Measurements from ENCODE around the gene BICRA. TPM values are rescaled to one million over a fixed set of nuclear protein-coding genes. Genes with fewer than 3 reads are reported as not detected.

BICRA gene
- total and polyA plus RNA-seq, 2 donors (not counting 1 experiment from before 2014, with no cell fraction given) = 14.1 to 34.7 TPM

- no peaks in the 10 kb centered on the region for H3K9me3 Mint-ChIP-seq (ENCODE audit: insufficient read depth)
- ChIA-PET POLR2A (no interaction called here), CTCF (interaction anchor here (1.4 to 9.3 kb wide), 4 partner anchors 21 to 285 kb away, joined by 3 to 175 read pairs (median 6); no protein-coding TSS in a partner anchor)
- no peaks in the 10 kb centered on the region for H3K36me3 ChIP-seq (replicated peaks in 1 of 2; ENCODE audit: control extremely low read depth in 1 of 2, control insufficient read depth in 1 of 2, extremely low read depth in 1 of 2, insufficient read depth in 2 of 2, low read length in 1 of 2)
- no peak overlapping the region for H3K27ac ChIP-seq (ENCODE audit: low read length in 2 of 2)
- TF ChIP-seq EZH2 (IDR thresholded peaks at IDR 0.05; ENCODE audit: borderline replicate concordance, insufficient read depth, low read depth, low read length, poor library complexity, severe bottlenecking) (no peak), CTCF (IDR thresholded peaks at IDR 0.05) (no peak)
- H3K4me1 Mint-ChIP-seq = no peaks in the 10 kb centered on the region
- H3K9ac ChIP-seq (ENCODE audit: low read length) = no peak overlapping the region
- no peak overlapping the region for H3K4me2 ChIP-seq (replicated peaks; ENCODE audit: low read depth, low read length, poor library complexity, severe bottlenecking)
- no peak overlapping the region for H2AFZ ChIP-seq (ENCODE audit: insufficient read depth, low read depth, low read length, poor library complexity, severe bottlenecking)
- H3K27me3 Mint-ChIP-seq = peaks cover 44% of the 10 kb centered on the region
- peaks cover 0 to 34% (median 5%) of the 10 kb centered on the region in 3 donors for H3K9me3 ChIP-seq (ENCODE audit: control extremely low read depth in 1 of 3, control insufficient read depth in 2 of 3, insufficient read depth in 1 of 3, low read length in 2 of 3)
- no peaks in the 10 kb centered on the region for H4K20me1 ChIP-seq (ENCODE audit: control insufficient read depth, insufficient read depth, low read length, poor library complexity, severe bottlenecking)
- DNase-seq (no peak), ATAC-seq (ENCODE audit: low read depth) (no peak)
- H3K79me2 ChIP-seq (ENCODE audit: control insufficient read depth, insufficient read depth, low read length) = no peaks in the 10 kb centered on the region
- no peak overlapping the region for H3K4me3 Mint-ChIP-seq
- WGBS (ENCODE audit: insufficient coverage) = 92% methylated on average over 5 of the region's 8 CpGs
- peaks cover 4 to 6% of the 10 kb centered on the region in 2 donors for H3K4me1 ChIP-seq (ENCODE audit: control insufficient read depth in 2 of 2, insufficient read depth in 2 of 2, low read length in 2 of 2)
- peaks cover 0 to 30% (median 11%) of the 10 kb centered on the region in 4 experiments for H3K27me3 ChIP-seq (replicated peaks in 1 of 4; ENCODE audit: control extremely low read depth in 1 of 4, control insufficient read depth in 3 of 4, insufficient read depth in 4 of 4, low read length in 3 of 4)
- no peak overlapping the region for H3K4me3 ChIP-seq (ENCODE audit: control extremely low read depth in 1 of 5, extremely low read depth in 1 of 5, insufficient read depth in 1 of 5, low read depth in 2 of 5, low read length in 4 of 5)
- no peak overlapping the region for H3K27ac Mint-ChIP-seq
- intact Hi-C loops (cut with micrococcal nuclease) = no loop called here
Measured at GRCh38 chr19:47711652-47712242, 102.8 kb downstream of the BICRA start.
